Fibroblast of peridontal ligament (primary cell): ENCODE measurements around the gene ELMO1.

Source experiments
- DNase-seq: peaks from one replicate; pipeline ENCODE4 v3.0.0-alpha.2; 2010; ENCODE audit errors: extremely low read depth

Gene ELMO1

GRCh38 chr7:37467002-37467401 is 18.3 kb upstream of the ELMO1 start:
- DNase-seq: no peak

- no peak for DNase-seq
Observed at GRCh38 chr7:37462138-37462537, 13.5 kb upstream of the ELMO1 start.

GRCh38 chr7:37455081-37455480 is 6.4 kb upstream of the ELMO1 start:
- DNase-seq: no peak

GRCh38 chr7:37452346-37452745 is 3.7 kb upstream of the ELMO1 start:
- DNase-seq: no peak

GRCh38 chr7:37450035-37450434 is 1.4 kb upstream of the ELMO1 start:
- DNase-seq: no peak

- DNase-seq: no peak
Observed at GRCh38 chr7:37449621-37450020, 957 bp upstream of the ELMO1 start.

GRCh38 chr7:37448011-37448635 is 541 bp downstream of the ELMO1 start:
- DNase-seq: no peak

GRCh38 chr7:37446371-37446770 is 2.3 kb downstream of the ELMO1 start:
- DNase-seq: no peak

GRCh38 chr7:37445790-37446189 is 2.9 kb downstream of the ELMO1 start:
- no peak for DNase-seq

- no peak for DNase-seq
Observed at GRCh38 chr7:37445064-37445723, 3.5 kb downstream of the ELMO1 start.

GRCh38 chr7:37443627-37444026 is 5.0 kb downstream of the ELMO1 start:
- DNase-seq: no peak

- DNase-seq: no peak
Observed at GRCh38 chr7:37442268-37442667, 6.4 kb downstream of the ELMO1 start.

GRCh38 chr7:37441816-37442215 is 6.8 kb downstream of the ELMO1 start:
- DNase-seq: no peak

GRCh38 chr7:37441386-37441760 is 7.3 kb downstream of the ELMO1 start:
- no peak for DNase-seq

- DNase-seq: no peak
Observed at GRCh38 chr7:37440738-37441385, 7.8 kb downstream of the ELMO1 start.

- no peak for DNase-seq
Observed at GRCh38 chr7:37439653-37440026, 9.0 kb downstream of the ELMO1 start.

- no peak for DNase-seq
Observed at GRCh38 chr7:37438906-37439652, 9.6 kb downstream of the ELMO1 start.

- no peak for DNase-seq
Observed at GRCh38 chr7:37435156-37435855, 13.4 kb downstream of the ELMO1 start.

- no peak for DNase-seq
Observed at GRCh38 chr7:37434529-37434928, 14.1 kb downstream of the ELMO1 start.

GRCh38 chr7:37433166-37433565 is 15.5 kb downstream of the ELMO1 start:
- no peak for DNase-seq

GRCh38 chr7:37432281-37432920 is 16.3 kb downstream of the ELMO1 start:
- no peak for DNase-seq

GRCh38 chr7:37431413-37431812 is 17.3 kb downstream of the ELMO1 start:
- no peak for DNase-seq
